SIG-M5 (cell line): ENCODE data around the gene LRFN2.

ENCODE experiments used
- DNase-seq: peaks from one replicate; lab custom pipeline; 2025; lab: John Stamatoyannopoulos, UW

The LRFN2 gene

DNA sequence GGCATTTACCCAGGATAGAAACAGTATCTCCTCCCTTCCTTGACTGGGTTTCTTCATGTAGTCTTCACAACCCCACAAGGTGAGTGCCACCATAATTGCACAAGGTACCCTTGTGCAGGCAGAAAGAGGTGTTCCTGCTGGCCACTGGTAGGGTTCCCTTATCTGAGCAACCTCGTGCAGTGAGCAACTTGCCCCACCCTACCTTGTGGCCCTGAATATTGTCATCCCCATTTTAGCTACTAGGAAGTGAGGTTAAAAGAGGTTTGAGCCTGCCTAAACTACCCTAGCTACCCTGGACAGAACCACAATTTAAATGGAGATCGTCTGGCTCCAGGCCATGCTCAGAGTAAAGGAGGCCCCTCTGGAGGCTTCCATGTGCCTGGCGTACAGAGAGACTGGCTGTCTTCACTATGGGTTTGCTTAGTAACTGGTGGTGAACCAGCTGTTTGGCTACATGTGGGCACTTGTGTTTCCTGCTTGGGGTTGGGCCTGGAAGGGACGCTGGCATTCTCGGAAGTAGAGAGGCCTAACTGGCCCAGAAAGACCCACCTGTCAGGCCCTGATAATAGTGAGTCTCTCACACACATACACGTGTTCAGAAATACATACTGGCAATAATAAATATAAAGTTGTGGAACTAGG, 148.8 kb downstream of the LRFN2 start:
- no peak for DNase-seq

GRCh38 chr6:40437631-40438030, 149.5 kb downstream of the LRFN2 start:
- DNase-seq, result no peak

DNA sequence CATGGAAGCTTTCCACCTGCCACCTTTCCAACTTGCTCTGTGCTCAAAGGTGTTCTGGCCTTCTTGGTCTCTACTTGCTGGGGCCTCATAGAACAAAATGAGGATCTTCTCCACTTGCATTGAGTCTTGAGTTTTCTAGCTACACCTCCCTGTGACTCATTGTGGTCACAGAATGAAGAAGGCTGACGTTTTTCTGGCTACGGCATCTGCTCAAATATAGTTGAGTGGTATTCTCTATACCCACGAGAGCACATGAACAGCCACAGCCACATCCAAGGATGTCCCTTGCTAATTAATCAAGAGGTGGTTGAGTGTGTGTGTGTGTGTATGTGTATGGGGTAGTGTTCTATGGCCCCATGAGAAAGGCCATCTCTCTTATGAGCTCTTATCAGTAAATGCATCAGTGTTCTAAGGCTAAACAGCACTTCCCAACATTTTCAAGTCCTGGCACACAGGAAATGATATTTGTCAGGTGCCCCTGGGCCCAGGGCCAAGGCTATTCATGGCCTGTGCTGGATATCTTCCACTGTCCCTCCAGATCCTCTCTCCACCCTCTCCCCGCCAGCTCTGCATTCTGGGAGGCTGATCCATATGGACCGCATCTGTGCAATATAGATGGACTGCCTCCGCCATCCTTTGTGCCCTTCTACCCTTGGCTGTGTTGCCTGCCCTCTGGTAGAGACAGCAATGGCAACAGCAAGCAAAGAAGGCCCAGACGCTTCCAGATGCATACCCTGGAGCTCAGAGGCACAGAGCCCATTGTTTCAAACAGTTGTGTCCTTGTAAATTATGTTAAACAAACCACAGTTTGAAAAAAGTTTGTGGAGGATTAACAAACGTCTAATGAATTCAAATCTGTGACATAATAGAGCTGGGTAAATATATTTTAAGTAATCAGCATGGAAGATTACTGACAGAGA, 150.2 kb downstream of the LRFN2 start:
- DNase-seq, result no peak

DNA sequence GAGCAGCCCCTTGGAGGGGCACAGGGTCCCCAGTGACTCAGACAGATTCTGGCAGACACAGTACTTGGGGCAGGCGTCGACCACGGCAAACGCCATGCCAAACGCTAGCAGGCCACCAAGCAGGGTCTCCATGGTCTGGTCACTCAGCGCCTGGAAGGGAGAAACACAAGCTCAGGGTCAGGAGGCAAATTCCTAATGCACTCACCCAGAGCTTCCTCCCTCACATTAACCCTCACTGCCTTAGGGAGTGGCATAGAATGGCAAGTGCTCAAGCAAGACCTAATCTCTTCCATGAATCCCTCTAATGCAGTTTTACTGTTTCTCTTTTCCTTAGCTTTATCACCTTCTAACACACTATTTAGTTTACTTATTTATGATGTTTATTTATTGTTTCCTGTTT, 154.2 kb downstream of the LRFN2 start:
- DNase-seq, result no peak

DNA sequence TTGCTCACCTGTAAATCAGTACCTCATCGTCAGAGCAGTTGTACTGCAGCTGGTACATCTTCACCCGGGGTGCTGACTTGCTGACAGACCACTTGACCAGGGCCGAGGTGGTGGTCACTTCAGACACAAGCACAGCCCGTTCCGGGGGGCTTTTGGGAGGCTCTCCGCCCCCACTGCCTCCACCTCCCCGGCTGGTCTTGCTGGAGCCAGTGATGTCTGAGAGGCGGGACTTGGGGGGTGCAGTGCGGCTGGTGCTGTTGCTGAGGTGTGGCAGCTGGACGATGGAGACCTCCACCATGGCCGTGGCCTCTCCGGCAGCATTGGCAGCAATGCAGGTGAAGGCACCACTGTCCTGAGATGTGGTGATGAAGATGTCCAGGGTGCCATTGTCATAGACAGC, 155.5 kb downstream of the LRFN2 start:
- DNase-seq, result no peak

DNA sequence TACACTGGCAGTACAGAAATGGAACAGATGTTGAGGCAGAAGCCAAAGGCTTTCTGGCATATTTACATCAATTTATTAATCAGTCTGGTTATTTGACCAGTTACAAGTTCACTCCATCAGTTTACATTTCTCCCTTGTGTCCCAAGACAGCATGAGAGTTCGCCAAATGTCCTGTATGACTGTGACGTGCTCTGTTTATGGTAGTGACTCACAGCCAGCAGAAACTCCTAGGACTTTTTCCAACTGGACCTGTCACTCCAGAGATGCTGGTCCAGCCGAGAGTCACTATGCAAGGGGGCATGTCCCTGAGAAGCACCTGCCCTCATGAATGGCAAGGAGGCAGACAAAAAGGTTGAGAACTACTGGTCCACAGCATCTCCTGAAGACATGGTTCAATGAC, 160.0 kb downstream of the LRFN2 start:
- DNase-seq, result no peak

GRCh38 chr6:40426346-40427066, 160.7 kb downstream of the LRFN2 start:
- no peak for DNase-seq

GRCh38 chr6:40425192-40425919, 161.8 kb downstream of the LRFN2 start:
- DNase-seq, result no peak

GRCh38 chr6:40422046-40422445, 165.1 kb downstream of the LRFN2 start:
- DNase-seq, result no peak

DNA sequence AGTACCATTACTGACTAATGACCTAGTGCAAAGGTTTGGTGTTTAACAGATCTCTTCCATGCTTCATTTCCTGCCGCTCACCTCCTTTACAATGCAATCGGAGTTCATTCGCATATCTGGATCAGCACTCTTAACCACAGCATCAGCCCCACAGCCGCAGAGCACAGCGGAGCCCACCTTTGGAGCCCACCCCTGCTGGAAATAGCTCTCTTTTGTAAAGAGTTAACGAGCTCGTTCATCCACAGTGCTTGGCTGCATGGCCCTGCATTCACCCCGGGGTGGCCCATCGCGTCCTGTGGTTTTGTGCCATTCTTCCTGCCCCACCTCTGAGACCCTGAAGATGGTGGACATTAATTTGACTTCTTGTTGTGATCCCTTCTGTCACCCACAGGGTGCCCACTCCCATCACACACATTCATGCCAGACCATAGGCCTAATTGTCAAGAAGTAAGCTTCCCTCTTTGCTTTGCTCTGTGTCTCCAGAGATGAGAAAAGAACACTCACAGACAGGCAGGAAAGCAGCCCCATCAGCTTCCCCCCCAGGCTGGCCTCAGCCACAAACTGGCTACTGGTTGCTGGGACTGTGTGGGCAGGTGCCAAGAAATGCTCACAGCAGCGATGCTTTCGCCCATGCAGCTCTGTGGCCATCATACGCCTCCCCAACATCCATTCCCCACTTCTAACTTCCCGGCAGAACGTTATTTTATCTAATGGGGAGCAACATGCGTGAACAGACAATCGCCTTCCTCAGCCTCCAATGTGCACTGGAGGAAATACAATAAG, 167.0 kb downstream of the LRFN2 start:
- DNase-seq, result no peak

DNA sequence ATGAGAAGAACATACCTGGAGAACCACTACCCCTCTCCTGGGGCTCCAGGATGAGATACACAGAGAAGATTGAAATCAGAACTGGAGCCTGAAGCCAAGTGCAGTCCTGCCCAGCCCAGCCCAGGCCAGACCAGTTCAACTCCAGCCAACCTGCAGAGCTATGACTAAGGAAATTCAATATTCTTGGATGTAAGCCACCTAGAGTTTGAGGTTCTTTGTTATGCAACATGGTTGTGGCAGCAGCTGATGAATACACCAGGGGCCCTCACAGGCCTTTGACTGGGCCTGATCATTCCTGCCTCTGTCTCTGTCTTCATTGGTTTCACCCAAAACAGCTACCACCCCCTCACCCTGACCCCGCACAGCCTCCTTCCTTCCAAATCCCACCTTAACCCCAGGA, 167.8 kb downstream of the LRFN2 start:
- DNase-seq, result no peak

DNA sequence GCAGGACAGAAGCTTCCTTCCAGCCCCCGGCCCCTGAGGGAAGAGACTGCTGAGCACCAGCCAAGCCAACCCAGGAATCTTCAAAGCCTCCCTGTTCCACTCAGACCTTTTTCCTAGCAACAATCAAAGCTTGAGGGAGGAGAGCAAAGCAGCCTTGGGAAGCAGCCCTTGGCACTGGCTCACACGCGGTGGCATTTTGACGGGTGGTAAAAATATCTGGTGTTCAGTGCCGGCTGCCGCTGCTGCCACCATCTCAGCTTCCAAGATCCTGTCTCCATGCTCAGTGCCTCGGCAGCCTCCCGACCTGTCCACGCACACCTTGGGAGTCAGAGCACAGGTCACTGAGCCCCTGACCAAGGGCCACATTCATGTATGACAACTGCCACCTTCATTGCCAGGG, 170.1 kb downstream of the LRFN2 start:
- DNase-seq, result no peak

DNA sequence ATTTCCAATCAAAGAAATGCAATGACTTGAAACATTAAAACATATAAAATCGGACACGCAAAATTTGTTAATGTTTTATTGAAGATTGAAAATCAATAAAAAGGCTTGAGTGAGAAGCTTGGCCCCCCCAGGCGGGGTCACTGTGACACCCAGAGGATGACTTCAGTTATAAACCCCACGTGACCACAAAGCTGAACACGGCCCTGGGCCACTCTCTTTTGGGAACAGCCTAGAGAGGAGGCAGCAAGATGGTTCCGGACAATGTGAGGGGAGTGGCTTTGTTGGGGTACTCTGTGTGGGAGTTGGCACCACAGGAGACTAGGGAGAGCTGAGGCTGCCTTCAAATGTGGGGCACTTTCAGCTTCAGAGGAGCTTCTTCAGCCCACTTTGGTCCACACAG, 172.5 kb downstream of the LRFN2 start:
- DNase-seq, result no peak

- no peak for DNase-seq
These were observed 173.9 kb downstream of the LRFN2 start for GRCh38 chr6:40413239-40413638.

GRCh38 chr6:40411881-40412280, 175.3 kb downstream of the LRFN2 start:
- DNase-seq, result no peak

DNA sequence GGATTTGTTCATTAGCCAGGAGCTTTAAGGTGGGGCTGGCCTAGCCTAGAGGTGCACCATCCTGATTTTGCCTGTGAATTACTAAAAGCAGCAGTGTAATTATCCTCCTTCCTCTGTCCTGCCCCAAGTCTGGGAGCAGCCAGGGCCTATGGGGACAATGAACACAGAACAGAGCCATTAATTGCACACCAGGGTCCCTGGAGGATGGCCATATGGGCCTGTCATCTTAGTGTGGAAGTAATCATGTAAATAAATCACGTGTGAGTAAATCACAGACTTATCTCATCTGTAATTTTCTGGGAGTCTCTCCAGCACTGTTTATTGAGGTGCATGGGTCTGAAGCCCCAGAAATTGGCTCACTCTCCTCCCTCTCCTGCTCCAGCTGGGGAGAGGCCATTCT, 176.3 kb downstream of the LRFN2 start:
- DNase-seq, result no peak

DNA sequence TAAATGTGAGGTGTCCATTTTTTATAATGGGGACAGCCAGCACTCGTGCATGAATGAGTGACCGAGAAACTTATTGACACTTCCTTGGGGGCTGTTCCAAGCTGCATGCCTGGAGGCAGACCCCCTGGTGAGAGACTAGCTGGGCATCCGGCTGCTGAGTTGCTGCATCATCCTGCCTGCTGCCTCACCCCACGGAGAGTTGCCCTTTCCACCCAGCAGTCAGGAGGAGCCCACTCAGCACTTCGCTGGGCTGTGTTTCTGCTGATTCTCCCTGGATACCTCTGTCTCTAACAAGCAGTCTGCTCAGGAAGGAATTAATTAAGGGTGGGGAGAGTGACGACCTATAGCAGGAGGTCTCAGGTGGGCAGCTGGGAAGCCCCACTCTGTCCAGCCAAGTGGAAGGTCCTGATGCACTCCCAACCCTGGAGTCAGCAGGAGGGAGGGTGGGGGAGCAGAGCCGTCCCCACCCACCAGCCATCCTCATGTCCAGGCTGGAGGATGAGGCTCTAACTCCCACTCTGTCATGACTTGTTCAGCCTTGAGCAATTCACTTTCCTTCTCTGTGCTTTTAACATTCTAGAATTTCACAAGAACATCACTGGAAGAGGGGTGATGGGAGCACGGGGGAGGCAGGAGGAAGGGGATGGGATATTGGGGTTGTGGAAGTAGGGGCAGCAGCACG, 177.3 kb downstream of the LRFN2 start:
- no peak for DNase-seq

DNA sequence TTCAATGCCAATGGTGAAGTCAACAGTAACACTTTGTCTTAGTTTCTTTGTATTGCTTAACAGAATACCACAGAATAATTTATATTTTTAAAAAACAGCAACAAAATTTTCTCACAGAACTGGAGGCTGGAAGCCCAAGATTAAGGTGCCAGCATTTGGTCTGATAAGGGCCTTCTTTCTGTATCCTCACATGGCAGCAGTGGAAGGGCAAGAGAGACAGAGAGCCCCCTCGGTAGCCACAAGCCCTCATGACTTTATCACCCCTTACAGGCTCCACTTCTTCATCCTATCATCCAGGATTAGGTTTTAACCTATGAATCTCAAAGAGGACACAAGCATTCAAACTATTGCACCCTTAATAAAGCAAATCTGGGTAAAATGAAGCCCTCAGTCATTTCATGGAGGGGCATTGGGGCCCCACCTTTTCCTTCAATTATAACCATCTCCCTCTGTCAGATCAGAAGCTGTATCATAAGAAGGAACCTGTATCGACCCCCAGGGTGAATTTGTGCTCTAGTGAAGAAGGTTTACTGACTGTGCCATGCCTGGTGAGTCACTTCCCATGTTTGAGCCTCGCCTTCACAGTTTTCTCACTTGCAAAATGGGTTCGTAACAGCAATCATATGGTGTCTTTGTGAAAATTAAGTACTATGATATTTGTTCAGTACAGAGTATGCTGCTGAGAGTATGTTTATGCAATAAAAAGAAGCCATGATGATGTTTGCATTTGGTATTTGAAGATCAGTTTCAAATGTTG, 178.2 kb downstream of the LRFN2 start:
- DNase-seq, result no peak

DNA sequence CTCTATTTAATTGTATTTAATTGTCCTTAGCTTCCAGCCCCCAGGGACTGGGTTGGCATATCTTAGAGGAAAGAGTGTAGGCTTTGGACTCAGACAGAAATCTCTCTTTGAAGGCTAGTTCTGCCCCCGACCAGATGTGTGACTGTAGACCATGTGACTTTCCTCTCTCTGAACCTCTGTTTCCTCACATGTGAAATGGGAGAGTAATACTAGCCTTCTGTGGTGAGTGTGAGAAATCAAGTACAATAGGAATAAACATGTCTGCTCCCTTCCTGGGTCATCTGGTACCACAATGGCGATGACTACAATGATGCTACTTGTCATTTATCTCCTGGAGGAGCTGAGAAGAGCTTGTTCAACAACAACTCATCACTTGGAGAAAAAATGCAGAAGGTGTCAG, 179.9 kb downstream of the LRFN2 start:
- DNase-seq, result no peak

DNA sequence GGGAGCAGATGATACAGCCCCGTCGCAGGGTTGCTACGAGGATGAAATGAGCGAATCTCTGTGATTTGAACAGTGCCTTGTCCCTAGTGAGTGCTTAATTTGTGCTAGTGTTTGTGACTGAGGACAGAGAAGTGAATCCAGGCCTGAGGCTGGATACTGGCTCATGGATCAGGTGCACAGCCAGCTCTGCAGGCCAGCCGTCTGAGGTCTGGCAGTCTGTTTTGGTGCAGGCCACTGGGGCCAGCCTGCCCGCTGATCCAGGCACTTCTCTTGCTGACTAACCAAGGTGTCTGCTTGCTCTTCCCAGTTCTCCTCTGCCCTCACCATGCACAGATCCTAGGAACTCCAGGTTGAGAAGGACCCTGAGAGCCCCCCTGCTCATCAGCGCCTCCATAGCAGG, 181.0 kb downstream of the LRFN2 start:
- no peak for DNase-seq
